IMR-90 (cell line): ENCODE measurements around the gene DCLK1. TPM values are rescaled to one million over a fixed set of nuclear protein-coding genes. Genes with fewer than 3 reads are reported as not detected.

ENCODE experiments used
- ATAC-seq: fragments of 200-7000 bp; cut with Tn5 transposase; 2 replicates; pipeline ENCODE4 v1.9.1; 2020; ENCODE audit warnings: low read depth, mild to moderate bottlenecking, moderate library complexity
- BruUV-seq: library from RNA; stranded (reverse); fragments of 400-500 nt; replicated peaks from 2 replicates; lab custom pipeline; 2021; lab: Mats Ljungman, UMichigan
- CTCF ChIA-PET: fragments of 300-600 bp; formaldehyde crosslinking; extraction: SDS; loops from one replicate; lab custom pipeline; 2021; ENCODE audit warnings: antibody characterized with exemption; lab: Yijun Ruan, JAX
- POLR2A ChIA-PET: fragments of 300-600 bp; sonication (Branson Sonifier 250); formaldehyde crosslinking; loops from one replicate; lab custom pipeline; 2022; ENCODE audit warnings: antibody characterized with exemption; ENCODE audit not compliant: unreplicated experiment; lab: Charles Lee
- DNase-seq: peaks from one replicate; pipeline ENCODE4 v3.0.0; 2013
- H2AFZ ChIP-seq: replicated peaks from 2 replicates; pipeline ENCODE3; 2013; ENCODE audit warnings: low read length, mild to moderate bottlenecking; ENCODE audit not compliant: poor library complexity
- H2AK5ac ChIP-seq: 2 replicates; pipeline ENCODE4 v1.6.1; 2013; ENCODE audit warnings: low read depth, low read length, inconsistent platforms
- H2AK9ac ChIP-seq: replicated peaks from 2 replicates; pipeline ENCODE3; 2013; ENCODE audit warnings: mild to moderate bottlenecking, low read depth, low read length, moderate library complexity; ENCODE audit not compliant: poor library complexity
- H2BK120ac ChIP-seq: 2 replicates; pipeline ENCODE4 v1.6.1; 2013; ENCODE audit warnings: low read depth, low read length, inconsistent platforms
- H2BK15ac ChIP-seq: 3 replicates; pipeline ENCODE4 v1.6.1; 2013; ENCODE audit warnings: low read depth, low read length, inconsistent platforms
- H2BK20ac ChIP-seq: 2 replicates; pipeline ENCODE4 v1.6.1; 2013; ENCODE audit warnings: low read depth, mild to moderate bottlenecking, inconsistent platforms, low read length, moderate library complexity
- H2BK5ac ChIP-seq: 2 replicates; pipeline ENCODE4 v1.6.1; 2013; ENCODE audit warnings: mild to moderate bottlenecking, low read depth, low read length, inconsistent platforms; ENCODE audit not compliant: poor library complexity, severe bottlenecking
- H3K14ac ChIP-seq: replicated peaks from 2 replicates; pipeline ENCODE4 v1.6.1; 2013; ENCODE audit warnings: low read depth, low read length, inconsistent platforms
- H3K18ac ChIP-seq: 2 replicates; pipeline ENCODE4 v1.6.1; 2013; ENCODE audit warnings: low read depth, low read length, control low read depth
- H3K23ac ChIP-seq: 2 replicates; pipeline ENCODE4 v1.6.1; 2013; ENCODE audit warnings: low read depth, low read length, inconsistent platforms
- H3K27ac ChIP-seq: 2 replicates; pipeline ENCODE4 v1.5.1; 2013; ENCODE audit warnings: mild to moderate bottlenecking, control low read depth, low read length; ENCODE audit not compliant: insufficient read depth
- H3K27me3 ChIP-seq: 2 replicates; pipeline ENCODE4 v1.6.1; 2013; ENCODE audit warnings: low read length; ENCODE audit not compliant: control insufficient read depth, insufficient read depth
- H3K36me3 ChIP-seq: 2 replicates; pipeline ENCODE4 v1.6.1; 2013; ENCODE audit warnings: low read length, mixed read lengths; ENCODE audit not compliant: control insufficient read depth, insufficient read depth
- H3K4ac ChIP-seq: 2 replicates; pipeline ENCODE4 v1.6.1; 2013; ENCODE audit warnings: low read depth, low read length, inconsistent platforms
- H3K4me1 ChIP-seq: 2 replicates; pipeline ENCODE4 v1.6.1; 2013; ENCODE audit warnings: low read length, mixed read lengths; ENCODE audit not compliant: control insufficient read depth, insufficient read depth
- H3K4me2 ChIP-seq: 2 replicates; pipeline ENCODE4 v1.6.1; 2013; ENCODE audit warnings: low read depth, mild to moderate bottlenecking, control low read depth, low read length, moderate library complexity
- H3K4me3 ChIP-seq: 2 replicates; pipeline ENCODE4 v1.5.1; 2013; ENCODE audit warnings: low read depth, mild to moderate bottlenecking, control low read depth, low read length, moderate library complexity; ENCODE audit not compliant: insufficient read depth
- H3K56ac ChIP-seq: 2 replicates; pipeline ENCODE4 v1.6.1; 2013; ENCODE audit warnings: low read length, inconsistent platforms; ENCODE audit not compliant: insufficient read depth; ENCODE audit errors: extremely low read depth
- H3K79me1 ChIP-seq, 2 experiments: 2 replicates each; pipeline ENCODE4 v1.6.1; 2013; ENCODE audit warnings: low read length in 2 of 2, inconsistent platforms in 1 of 2, low read depth in 1 of 2
- H3K9ac ChIP-seq: 2 replicates; pipeline ENCODE4 v1.6.1; 2013; ENCODE audit warnings: low read depth, low read length, control low read depth
- H3K9me1 ChIP-seq: 2 replicates; pipeline ENCODE4 v1.6.1; 2013; ENCODE audit warnings: low read length, inconsistent platforms; ENCODE audit not compliant: insufficient read depth
- H3K9me3 ChIP-seq: 2 replicates; pipeline ENCODE4 v1.6.1; 2013; ENCODE audit warnings: low read length; ENCODE audit not compliant: control insufficient read depth, insufficient read depth
- H4K20me1 ChIP-seq: 2 replicates; pipeline ENCODE4 v1.6.1; 2013; ENCODE audit warnings: low read length, inconsistent platforms; ENCODE audit not compliant: insufficient read depth
- H4K5ac ChIP-seq: 2 replicates; pipeline ENCODE4 v1.6.1; 2013; ENCODE audit warnings: mild to moderate bottlenecking, low read depth, low read length, control low read depth
- H4K8ac ChIP-seq, 2 experiments: 2 replicates each; pipeline ENCODE4 v1.6.1; 2013; ENCODE audit warnings: low read depth in 2 of 2, low read length in 2 of 2, control low read depth in 1 of 2, inconsistent platforms in 1 of 2
- H4K91ac ChIP-seq: 2 replicates; pipeline ENCODE4 v1.6.1; 2013; ENCODE audit warnings: low read depth, low read length, inconsistent platforms; ENCODE audit not compliant: insufficient read depth
- BHLHE40 ChIP-seq: fragments of 150-350 bp; IDR thresholded peaks from 2 replicates; pipeline ENCODE4 v1.6.1; 2016; ENCODE audit warnings: mild to moderate bottlenecking, low read depth, low read length
- CEBPB ChIP-seq: IDR thresholded peaks from 2 replicates; pipeline ENCODE4 v1.6.1; 2012; ENCODE audit warnings: low read depth, low read length, improper control_type of control experiment
- CHD1 ChIP-seq: IDR thresholded peaks from 2 replicates; pipeline ENCODE4 v1.6.1; 2012; ENCODE audit warnings: low read depth, low read length, improper control_type of control experiment
- ELK1 ChIP-seq: fragments of 150-350 bp; IDR thresholded peaks from 2 replicates; pipeline ENCODE4 v1.6.1; 2016; ENCODE audit warnings: low read depth, mild to moderate bottlenecking, low read length, moderate library complexity, borderline replicate concordance
- MAFK ChIP-seq: IDR thresholded peaks from 2 replicates; pipeline ENCODE4 v1.6.1; 2012; ENCODE audit warnings: low read depth, low read length, improper control_type of control experiment
- MAZ ChIP-seq: IDR thresholded peaks from 2 replicates; pipeline ENCODE4 v1.6.1; 2012; ENCODE audit warnings: low read depth, mild to moderate bottlenecking, low read length, improper control_type of control experiment, moderate library complexity, borderline replicate concordance
- MXI1 ChIP-seq: IDR thresholded peaks from 2 replicates; pipeline ENCODE4 v1.6.1; 2012; ENCODE audit warnings: low read depth, mild to moderate bottlenecking, low read length, moderate library complexity, borderline replicate concordance
- NFE2L2 ChIP-seq: fragments of 150-350 bp; IDR thresholded peaks from 2 replicates; pipeline ENCODE4 v1.6.1; 2016; ENCODE audit warnings: low read depth, mild to moderate bottlenecking, low read length
- RAD21 ChIP-seq: IDR thresholded peaks from 2 replicates; pipeline ENCODE4 v1.6.1; 2012; ENCODE audit warnings: low read length, improper control_type of control experiment
- RCOR1 ChIP-seq: IDR thresholded peaks from 2 replicates; pipeline ENCODE4 v1.6.1; 2012; ENCODE audit warnings: mild to moderate bottlenecking, low read length, improper control_type of control experiment; ENCODE audit not compliant: insufficient replicate concordance
- RFX5 ChIP-seq: IDR thresholded peaks from 2 replicates; pipeline ENCODE4 v1.8.0; 2012; ENCODE audit warnings: low read depth, mild to moderate bottlenecking, low read length, moderate library complexity
- WGBS, 2 experiments: methylation state at CpG; one replicate each; pipeline versions ENCODE4 v1.1.5 to v1.1.7; 2013; ENCODE audit warnings: missing lambda C conversion rate in 2 of 2; ENCODE audit not compliant: insufficient read length in 1 of 2; ENCODE audit errors: extremely low coverage in 2 of 2; 5-methylcytosine and 5-hydroxymethylcytosine counted together
- dilution Hi-C: fragments of 300-500 bp; cut with HindIII; formaldehyde crosslinking; loops from one replicate; pipeline ENCODE4 v1.14.3; 2018; ENCODE audit warnings: low sequenced_read_pairs; ENCODE audit not compliant: unreplicated experiment
- in situ Hi-C: fragments of 300-500 bp; cut with MboI; formaldehyde crosslinking; loops from 3 replicates; pipeline ENCODE4 v1.14.3; 2019; ENCODE audit warnings: low sequenced_read_pairs, inconsistent platforms, mixed read lengths
- intact Hi-C: fragments of 100-400 bp; cut with micrococcal nuclease; formaldehyde crosslinking; loops from 2 replicates; pipeline ENCODE4 v1.10.0; 2022
- polyA plus RNA-seq, 3 experiments: library from polyadenylated mRNA; depleted of rRNA; stranded (reverse); fragments of >200 nt; gene quantifications; 2 replicates each; pipeline ENCODE4 v1.2.3, GENCODE V29; 2012; ENCODE audit warnings: low replicate concordance in 1 of 3
- total RNA-seq: library from RNA; depleted of rRNA; stranded (reverse); fragments of >200 nt; gene quantifications from 2 replicates; pipeline ENCODE4 v1.2.3, GENCODE V29; 2012
- TF ChIP-seq, protein P1 (sequence below): fragments of 150-350 bp; IDR thresholded peaks from 2 replicates; pipeline ENCODE4 v1.6.1; 2017; ENCODE audit warnings: mild to moderate bottlenecking, antibody characterized with exemption, low read length, low read depth
- TF ChIP-seq, protein P2 (sequence below): conservative IDR thresholded peaks from 2 replicates; pipeline ENCODE4 v1.5.1; 2012; ENCODE audit warnings: mild to moderate bottlenecking, low read depth, low read length, improper control_type of control experiment

The DCLK1 gene
- total and polyA plus RNA-seq, 2 of the 4 experiments (the other 2 are of a cell fraction) = under 0.01 to 0.02 TPM

DNA sequence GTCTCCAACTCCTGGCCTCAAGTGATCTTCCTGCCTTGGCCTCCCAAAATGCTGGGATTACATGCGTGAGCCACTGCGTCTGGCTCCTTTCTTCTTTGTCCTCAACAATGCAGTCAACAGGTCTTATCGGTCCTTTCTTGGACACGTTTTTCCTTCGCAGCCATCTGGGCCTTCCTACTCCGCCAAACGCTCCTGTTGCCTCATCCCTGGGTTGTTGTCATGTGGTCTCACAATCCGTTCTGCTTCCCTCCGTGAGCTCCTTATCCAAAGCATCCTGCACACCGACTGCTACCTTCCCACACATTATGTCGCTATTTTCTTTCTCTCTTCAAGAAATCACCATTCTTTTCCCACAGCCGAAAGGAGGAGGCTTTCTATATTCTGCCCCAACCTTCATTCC, 306.8 kb downstream of the DCLK1 start:
- WGBS, 2 experiments = 91% methylated on average over 7 of the region's 12 CpGs; no CpG with 5 or more reads in 1 of the 2 experiments
- Histone ChIP-seq H2AFZ (no peak overlapping the region), H3K14ac (no peak overlapping the region), H3K56ac (no peak overlapping the region), H3K4ac (no peak overlapping the region), H3K4me1 (no peaks in the 10 kb centered on the region), H3K4me3 (no peak overlapping the region), H3K36me3 (no peaks in the 10 kb centered on the region), H2AK5ac (no peak overlapping the region), H3K27me3 (no peaks in the 10 kb centered on the region; the same call in 1 of the 2 replicates), H2AK9ac (no peak overlapping the region), H3K23ac (no peak overlapping the region), H2BK15ac (no peak overlapping the region), H3K18ac (no peak overlapping the region), H3K79me1 (no peaks in the 10 kb centered on the region), H3K4me2 (no peak overlapping the region), H2BK120ac (no peak overlapping the region), H3K9me3 (no peaks in the 10 kb centered on the region), H4K8ac (no peak overlapping the region), H2BK20ac (no peak overlapping the region), H4K5ac (no peak overlapping the region), H2BK5ac (no peak overlapping the region), H4K91ac (no peak overlapping the region), H3K9me1 (no peaks in the 10 kb centered on the region), H3K9ac (no peak overlapping the region), H4K20me1 (no peaks in the 10 kb centered on the region), H3K27ac (no peak overlapping the region)
- dilution Hi-C loops = no loop called here
- intact Hi-C loops = no loop called here
- BruUV-seq = no TSS peak
- in situ Hi-C loops = no loop called here
- no peak for DNase-seq
- TF ChIP-seq NFE2L2 (no peak), CHD1 (no peak), RCOR1 (no peak), BHLHE40 (no peak), ELK1 (no peak), CEBPB (no peak), RAD21 (no peak), RFX5 (no peak), MXI1 (no peak), MAFK (no peak), MAZ (no peak)
- TF ChIP-seq, protein P1, sequence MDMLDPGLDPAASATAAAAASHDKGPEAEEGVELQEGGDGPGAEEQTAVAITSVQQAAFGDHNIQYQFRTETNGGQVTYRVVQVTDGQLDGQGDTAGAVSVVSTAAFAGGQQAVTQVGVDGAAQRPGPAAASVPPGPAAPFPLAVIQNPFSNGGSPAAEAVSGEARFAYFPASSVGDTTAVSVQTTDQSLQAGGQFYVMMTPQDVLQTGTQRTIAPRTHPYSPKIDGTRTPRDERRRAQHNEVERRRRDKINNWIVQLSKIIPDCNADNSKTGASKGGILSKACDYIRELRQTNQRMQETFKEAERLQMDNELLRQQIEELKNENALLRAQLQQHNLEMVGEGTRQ = no peak
- TF ChIP-seq, protein P2, sequence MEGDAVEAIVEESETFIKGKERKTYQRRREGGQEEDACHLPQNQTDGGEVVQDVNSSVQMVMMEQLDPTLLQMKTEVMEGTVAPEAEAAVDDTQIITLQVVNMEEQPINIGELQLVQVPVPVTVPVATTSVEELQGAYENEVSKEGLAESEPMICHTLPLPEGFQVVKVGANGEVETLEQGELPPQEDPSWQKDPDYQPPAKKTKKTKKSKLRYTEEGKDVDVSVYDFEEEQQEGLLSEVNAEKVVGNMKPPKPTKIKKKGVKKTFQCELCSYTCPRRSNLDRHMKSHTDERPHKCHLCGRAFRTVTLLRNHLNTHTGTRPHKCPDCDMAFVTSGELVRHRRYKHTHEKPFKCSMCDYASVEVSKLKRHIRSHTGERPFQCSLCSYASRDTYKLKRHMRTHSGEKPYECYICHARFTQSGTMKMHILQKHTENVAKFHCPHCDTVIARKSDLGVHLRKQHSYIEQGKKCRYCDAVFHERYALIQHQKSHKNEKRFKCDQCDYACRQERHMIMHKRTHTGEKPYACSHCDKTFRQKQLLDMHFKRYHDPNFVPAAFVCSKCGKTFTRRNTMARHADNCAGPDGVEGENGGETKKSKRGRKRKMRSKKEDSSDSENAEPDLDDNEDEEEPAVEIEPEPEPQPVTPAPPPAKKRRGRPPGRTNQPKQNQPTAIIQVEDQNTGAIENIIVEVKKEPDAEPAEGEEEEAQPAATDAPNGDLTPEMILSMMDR = no peak
- ChIA-PET POLR2A (no interaction called here), CTCF (no interaction called here)
- ATAC-seq = no peak
